H1 (cell line): Measurements from ENCODE around the gene MEST. TPM values are rescaled to one million over a fixed set of nuclear protein-coding genes. Genes with fewer than 3 reads are reported as not detected.

ENCODE experiments used
- CBX8 ChIP-seq: fragments of 300-800, 300-1000 bp; sonication (generic); IDR thresholded peaks from 2 replicates; pipeline ENCODE4 v1.7.1; 2016; ENCODE audit warnings: low read depth, low read length, borderline replicate concordance
- CHD2 ChIP-seq: IDR thresholded peaks from 2 replicates; pipeline ENCODE4 v1.6.1; 2012; ENCODE audit warnings: low read length, improper control_type of control experiment
- GTF2F1 ChIP-seq: IDR thresholded peaks from 2 replicates; pipeline ENCODE4 v1.6.1; 2012; ENCODE audit warnings: low read depth, low read length, improper control_type of control experiment, borderline replicate concordance
- HDAC6 ChIP-seq: IDR thresholded peaks from one replicate; pipeline ENCODE4 v1.7.1; 2012; ENCODE audit warnings: low read depth, mild to moderate bottlenecking, inconsistent platforms, low read length, moderate library complexity
- KDM4A ChIP-seq: IDR thresholded peaks from one replicate; pipeline ENCODE4 v1.7.1; 2012; ENCODE audit warnings: low read depth, mild to moderate bottlenecking, moderate library complexity, low read length, inconsistent platforms; ENCODE audit not compliant: severe bottlenecking
- RAD21 ChIP-seq, 2 experiments: IDR thresholded peaks in 1 of 2; conservative IDR thresholded peaks in 1 of 2; 2 replicates each; pipeline ENCODE4 v1.6.1; 2011; ENCODE audit warnings: low read depth in 2 of 2, low read length in 2 of 2, improper control_type of control experiment in 1 of 2, inconsistent platforms in 1 of 2, mild to moderate bottlenecking in 1 of 2, moderate library complexity in 1 of 2
- RBBP5 ChIP-seq: IDR thresholded peaks from 2 replicates; pipeline ENCODE4 v1.7.1; 2012; ENCODE audit warnings: low read depth, mild to moderate bottlenecking, inconsistent platforms, low read length, moderate library complexity, borderline replicate concordance
- SUZ12 ChIP-seq: fragments of 200-600 bp; sonication (generic); IDR thresholded peaks from 2 replicates; pipeline ENCODE4 v1.6.1; 2012; ENCODE audit warnings: mild to moderate bottlenecking, inconsistent platforms, low read length, moderate library complexity, mixed read lengths
- polyA plus RNA-seq, 7 experiments: library from polyadenylated mRNA; depleted of rRNA in 3 of 7; stranded (reverse) in 5 of 7; unstranded in 2 of 7; fragments of >200 nt in 5 of 7; fragments of 200-250 nt in 2 of 7; gene quantifications; 1 replicate in 5 of 7; 2 replicates in 1 of 7; 4 replicates in 1 of 7; pipeline versions ENCODE4 v1.2.1 to v1.2.3, GENCODE V29; 2011 to 2013; ENCODE audit warnings: missing spikeins in 2 of 7, mixed read lengths in 2 of 7
- total RNA-seq: library from RNA; stranded (reverse); fragmentation: NEBNext Ultra II Directional; extraction: Animal tissue kit (Norgen Biotek cat#: 25700); gene quantifications from 2 replicates; pipeline ENCODE4 v1.2.1, GENCODE V29; 2021
- TF ChIP-seq, protein P1 (sequence below): IDR thresholded peaks from 2 replicates; pipeline ENCODE4 v1.6.1; 2011; ENCODE audit warnings: low read length, improper control_type of control experiment

The MEST gene
- total and polyA plus RNA-seq, 2 of the 8 experiments (the other 6 are each of a cell fraction or from before 2014, with no cell fraction given), result 176 to 269 TPM

DNA sequence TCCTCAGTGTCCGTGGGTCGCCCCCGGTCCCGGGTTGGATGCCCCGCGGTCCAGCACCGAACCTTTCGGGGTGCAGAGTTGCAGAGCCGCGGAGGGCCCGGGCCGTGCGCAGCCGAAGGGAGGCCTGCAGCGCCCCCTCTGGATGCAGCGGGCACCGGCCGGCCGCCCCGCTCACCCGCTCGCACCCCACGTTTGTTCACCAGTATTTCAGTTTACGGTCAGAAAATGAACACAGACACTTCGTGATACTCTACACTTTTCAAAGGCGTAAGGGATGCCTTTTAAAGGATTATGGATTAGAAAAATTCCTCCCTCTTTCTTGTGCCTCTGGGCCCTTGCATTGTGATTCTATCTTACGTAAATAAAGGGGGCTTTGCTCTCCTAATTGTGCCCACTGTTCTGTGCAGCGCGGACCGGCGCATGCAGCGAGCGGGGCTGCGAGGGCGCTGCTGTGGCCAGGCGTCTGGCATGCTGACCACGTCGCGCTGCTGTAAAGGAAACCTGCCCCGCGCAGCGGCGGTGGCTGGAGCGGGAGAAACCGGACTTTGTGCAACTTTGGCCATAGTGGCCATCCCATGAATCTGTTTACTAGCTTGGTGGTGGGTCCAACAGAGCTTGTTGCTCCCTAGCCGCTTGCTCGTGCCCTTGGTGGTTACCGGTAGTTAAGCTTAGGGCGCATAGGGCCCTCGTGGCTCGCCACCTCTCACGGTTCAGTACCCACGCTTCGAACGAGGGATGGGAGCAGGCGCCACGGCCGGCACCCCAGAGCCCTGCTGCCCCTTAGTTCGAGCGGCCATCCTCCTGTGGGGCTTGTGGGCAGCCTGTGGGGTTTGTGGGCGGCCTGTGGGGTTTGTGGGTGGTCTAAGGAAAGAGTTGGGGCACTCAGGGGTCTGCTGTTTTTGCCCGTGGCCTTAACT, 739 bp upstream of the MEST start (continued):
- TF ChIP-seq SUZ12 (no peak), KDM4A (peak; percentile 26), HDAC6 (no peak), CHD2 (no peak), RBBP5 (peak; percentile 42; the same call in 1 of the 2 replicates), GTF2F1 (no peak), RAD21 (IDR thresholded peaks at IDR 0.05 in 1 of 2, conservative IDR thresholded peaks at IDR 0.05 in 1 of 2; ENCODE audit: low read depth in 2 of 2, low read length in 2 of 2) (peak; percentile 76 to 78), CBX8 (no peak)
- TF ChIP-seq, protein P1, sequence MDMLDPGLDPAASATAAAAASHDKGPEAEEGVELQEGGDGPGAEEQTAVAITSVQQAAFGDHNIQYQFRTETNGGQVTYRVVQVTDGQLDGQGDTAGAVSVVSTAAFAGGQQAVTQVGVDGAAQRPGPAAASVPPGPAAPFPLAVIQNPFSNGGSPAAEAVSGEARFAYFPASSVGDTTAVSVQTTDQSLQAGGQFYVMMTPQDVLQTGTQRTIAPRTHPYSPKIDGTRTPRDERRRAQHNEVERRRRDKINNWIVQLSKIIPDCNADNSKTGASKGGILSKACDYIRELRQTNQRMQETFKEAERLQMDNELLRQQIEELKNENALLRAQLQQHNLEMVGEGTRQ, result no peak
